AG04450 (cell line): ENCODE data around the gene RFX3. TPM values are rescaled to one million over a fixed set of nuclear protein-coding genes. Genes with fewer than 3 reads are reported as not detected.
A peak's percentile ranks its signal among the peaks of the same experiment; 100 is the strongest.

Source experiments
- CTCF ChIA-PET: fragments of 300-600, 350-600 bp; formaldehyde crosslinking; extraction: SDS; loops from one replicate; lab custom pipeline; 2022; ENCODE audit warnings: antibody characterized with exemption, inconsistent platforms; lab: Charles Lee
- POLR2A ChIA-PET: fragments of 350-600 bp; formaldehyde crosslinking; extraction: SDS; loops from one replicate; lab custom pipeline; 2021; ENCODE audit warnings: antibody characterized with exemption, inconsistent platforms; lab: Yijun Ruan, JAX
- DNase-seq: peaks from one replicate; pipeline ENCODE4 v3.0.0-alpha.2; 2011; ENCODE audit warnings: low read depth, low spot score
- H3K27ac ChIP-seq: one replicate; pipeline ENCODE4 v1.5.1; 2012; ENCODE audit warnings: low read depth, low read length, control low read depth
- H3K27me3 ChIP-seq: one replicate; pipeline ENCODE4 v1.6.0; 2012; ENCODE audit warnings: low read length; ENCODE audit not compliant: control insufficient read depth, insufficient read depth
- H3K4me3 ChIP-seq: 2 replicates; pipeline ENCODE4 v1.5.1; 2011; ENCODE audit warnings: mild to moderate bottlenecking, low read depth, low read length, control low read depth
- H3K9me3 ChIP-seq: 2 replicates; pipeline ENCODE4 v1.5.1; 2012; ENCODE audit warnings: low read length; ENCODE audit not compliant: control insufficient read depth, insufficient read depth
- polyA plus RNA-seq: library from polyadenylated mRNA; depleted of rRNA; stranded (reverse); fragments of >200 nt; gene quantifications from 2 replicates; pipeline ENCODE4 v1.2.3, GENCODE V29; 2011
- TF ChIP-seq, protein P1 (sequence below): IDR thresholded peaks from 2 replicates; pipeline ENCODE4 v1.5.1; 2011; ENCODE audit warnings: low read depth, low read length, control low read depth, inconsistent platforms

RFX3 gene
- polyA plus RNA-seq, 1 experiment = 3.7 TPM

DNA sequence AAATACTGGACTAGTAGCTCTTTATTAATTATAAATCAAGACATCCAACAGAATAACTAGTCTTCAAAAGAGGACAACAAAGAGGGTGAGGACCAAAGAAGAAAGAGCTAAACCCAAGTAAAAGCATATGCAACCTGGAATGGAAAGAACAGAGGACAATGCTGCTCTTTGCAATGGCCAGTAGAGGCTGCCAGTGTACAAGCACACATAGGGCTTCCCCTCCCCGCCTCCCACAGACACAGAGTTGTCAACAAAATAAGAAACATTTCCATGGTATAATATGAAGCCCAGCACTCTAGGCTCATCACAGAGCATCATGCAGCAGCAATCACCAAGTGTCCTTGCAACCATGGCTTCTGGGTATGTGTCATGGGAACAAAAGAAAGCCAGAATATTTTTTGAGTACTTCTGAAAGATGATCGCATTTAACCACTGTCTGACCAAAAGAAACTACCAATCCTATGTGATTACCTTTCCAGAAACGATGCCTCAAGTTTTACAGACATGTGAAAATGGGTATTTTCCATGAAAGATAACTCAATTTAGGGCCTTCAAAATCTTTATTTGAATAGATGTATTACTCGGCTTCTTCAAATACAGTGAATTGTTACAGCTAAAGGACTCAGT is 58.1 kb downstream of the RFX3 start:
- POLR2A ChIA-PET = interaction anchor here (0.5 kb wide), 1 partner anchor 88 kb away, joined by 9 read pairs; no protein-coding TSS in a partner anchor
- Histone ChIP-seq H3K9me3 (no peaks in the 10 kb centered on the region), H3K27me3 (no peaks in the 10 kb centered on the region), H3K27ac (no peak overlapping the region), H3K4me3 (no peak overlapping the region)
- DNase-seq = peak; percentile 34
- TF ChIP-seq, protein P1, sequence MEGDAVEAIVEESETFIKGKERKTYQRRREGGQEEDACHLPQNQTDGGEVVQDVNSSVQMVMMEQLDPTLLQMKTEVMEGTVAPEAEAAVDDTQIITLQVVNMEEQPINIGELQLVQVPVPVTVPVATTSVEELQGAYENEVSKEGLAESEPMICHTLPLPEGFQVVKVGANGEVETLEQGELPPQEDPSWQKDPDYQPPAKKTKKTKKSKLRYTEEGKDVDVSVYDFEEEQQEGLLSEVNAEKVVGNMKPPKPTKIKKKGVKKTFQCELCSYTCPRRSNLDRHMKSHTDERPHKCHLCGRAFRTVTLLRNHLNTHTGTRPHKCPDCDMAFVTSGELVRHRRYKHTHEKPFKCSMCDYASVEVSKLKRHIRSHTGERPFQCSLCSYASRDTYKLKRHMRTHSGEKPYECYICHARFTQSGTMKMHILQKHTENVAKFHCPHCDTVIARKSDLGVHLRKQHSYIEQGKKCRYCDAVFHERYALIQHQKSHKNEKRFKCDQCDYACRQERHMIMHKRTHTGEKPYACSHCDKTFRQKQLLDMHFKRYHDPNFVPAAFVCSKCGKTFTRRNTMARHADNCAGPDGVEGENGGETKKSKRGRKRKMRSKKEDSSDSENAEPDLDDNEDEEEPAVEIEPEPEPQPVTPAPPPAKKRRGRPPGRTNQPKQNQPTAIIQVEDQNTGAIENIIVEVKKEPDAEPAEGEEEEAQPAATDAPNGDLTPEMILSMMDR = peak; percentile 99
- CTCF ChIA-PET = interaction anchor here (0.5 to 2.5 kb wide), 30 partner anchors 9 to 911 kb away, joined by 3 to 15 read pairs (median 4); no protein-coding TSS in a partner anchor

DNA sequence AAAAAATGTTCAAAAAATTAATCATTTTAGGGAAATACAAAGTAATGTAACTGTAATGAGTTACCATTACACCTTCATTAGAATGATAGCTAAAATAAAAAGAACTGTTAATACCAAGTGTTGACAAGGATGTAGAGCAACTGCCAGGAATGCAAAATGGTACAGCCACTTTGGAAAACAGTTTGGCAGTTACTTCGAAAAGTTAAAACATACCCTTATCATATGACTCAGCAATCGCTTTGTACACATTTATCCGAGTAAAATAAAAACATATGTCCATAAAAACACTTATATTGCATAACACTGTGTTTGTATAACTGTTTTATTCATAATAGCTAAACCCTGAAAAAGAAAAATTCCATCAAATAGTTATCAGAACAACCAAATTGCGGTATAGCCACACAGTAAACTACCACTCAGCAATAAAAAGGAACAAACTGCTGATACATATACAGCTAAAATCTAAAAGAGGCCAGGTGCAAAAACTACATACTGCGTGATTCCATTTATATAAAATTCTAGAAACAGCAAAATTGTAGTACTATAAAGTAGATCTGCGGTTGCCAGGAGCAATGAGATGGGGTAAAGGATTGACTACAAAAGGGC is 61.7 kb downstream of the RFX3 start:
- Histone ChIP-seq H3K27me3 (no peaks in the 10 kb centered on the region), H3K4me3 (no peak overlapping the region), H3K9me3 (no peaks in the 10 kb centered on the region), H3K27ac (no peak overlapping the region)
- TF ChIP-seq, protein P1 = no peak
- ChIA-PET POLR2A (no interaction called here), CTCF (interaction anchor here (1.3 kb wide), 1 partner anchor 15 kb away, joined by 3 read pairs; no protein-coding TSS in a partner anchor)
- no peak for DNase-seq

DNA sequence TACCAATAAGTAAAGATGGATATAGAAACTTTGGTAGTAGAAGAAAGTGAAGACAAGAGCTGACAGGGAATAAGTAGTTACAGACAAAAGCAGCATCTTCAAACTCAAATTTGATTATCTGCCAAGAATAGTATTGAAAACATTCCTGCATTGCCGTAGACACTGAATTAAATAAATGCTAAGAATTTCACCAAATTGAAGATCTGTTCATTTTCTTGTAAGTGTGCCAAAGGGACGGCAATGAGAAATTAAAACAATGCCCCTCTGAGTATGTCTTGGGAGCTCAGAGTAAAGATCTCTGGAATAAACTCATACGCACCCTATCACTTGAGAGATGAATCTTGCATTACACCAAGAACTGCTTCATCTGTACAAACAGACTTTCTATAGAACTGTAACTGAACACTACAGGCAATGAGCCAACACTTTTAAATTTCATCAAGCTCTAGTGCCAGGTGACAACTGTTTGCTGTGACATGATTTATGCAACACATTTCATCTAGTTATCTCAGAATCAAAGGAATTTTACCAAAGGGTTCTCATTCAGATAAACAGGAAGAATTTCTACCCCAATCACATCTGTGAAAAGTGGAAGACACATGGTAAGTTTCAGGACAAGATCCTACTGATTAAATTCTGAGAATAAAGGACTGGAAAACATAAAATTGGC is 66.9 kb downstream of the RFX3 start:
- CTCF ChIA-PET = interaction anchor here (1.4 to 6.8 kb wide), 2 partner anchors 9 to 17 kb away, joined by 8 to 36 read pairs; no protein-coding TSS in a partner anchor
- POLR2A ChIA-PET = no interaction called here

DNA sequence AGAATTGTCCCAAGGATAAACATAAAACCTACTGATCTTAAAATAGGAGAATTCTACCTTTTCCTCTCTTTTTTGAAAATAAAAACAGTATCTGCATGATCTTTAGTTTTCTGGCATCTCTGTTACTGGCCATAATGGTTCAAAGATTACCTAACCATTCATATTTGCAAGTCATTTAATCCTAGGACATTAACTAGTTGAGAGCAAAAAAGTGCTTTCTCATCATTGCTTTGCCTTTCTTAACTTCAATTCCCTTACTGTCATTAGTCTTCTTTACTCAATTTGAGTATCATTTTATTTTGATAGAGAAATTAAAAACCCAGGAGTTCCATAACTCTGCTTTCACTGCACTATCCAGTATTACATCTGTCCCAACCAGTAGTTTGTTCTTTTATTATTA is 68.6 kb downstream of the RFX3 start:
- POLR2A ChIA-PET = no interaction called here
- DNase-seq = no peak
- H3K27me3 ChIP-seq = no peaks in the 10 kb centered on the region
- H3K4me3 ChIP-seq = no peak overlapping the region
- no peaks in the 10 kb centered on the region for H3K9me3 ChIP-seq
- no peak overlapping the region for H3K27ac ChIP-seq
- CTCF ChIA-PET = interaction anchor here (0.9 to 6.8 kb wide), 2 partner anchors 16 to 122 kb away, joined by 4 to 36 read pairs; no protein-coding TSS in a partner anchor
- TF ChIP-seq, protein P1 = no peak

More for the DNA sequence above, 66.9 kb downstream of the RFX3 start:
- no peaks in the 10 kb centered on the region for H3K27me3 ChIP-seq
- no peaks in the 10 kb centered on the region for H3K9me3 ChIP-seq
- DNase-seq = no peak
- no peak overlapping the region for H3K4me3 ChIP-seq
- TF ChIP-seq, protein P1 = no peak
- no peak overlapping the region for H3K27ac ChIP-seq
